K562 (cell line): ENCODE data around the gene UBE2O. TPM values are rescaled to one million over a fixed set of nuclear protein-coding genes. Genes with fewer than 3 reads are reported as not detected.
A peak's percentile ranks its signal among the peaks of the same experiment; 100 is the strongest.

Experiments
- ATAC-seq: fragments of 200-7000 bp; cut with Tn5 transposase; 3 replicates; pipeline ENCODE4 v1.9.1; 2020; ENCODE audit warnings: moderate library complexity
- BruUV-seq: library from RNA; stranded (reverse); fragments of 400-500 nt; replicated peaks from 2 replicates; lab custom pipeline; 2021; lab: Mats Ljungman, UMichigan
- CTCF ChIA-PET: fragments of 300-600 bp; formaldehyde crosslinking; extraction: SDS; loops from one replicate; lab custom pipeline; 2021; ENCODE audit warnings: low intra/inter-chr PET ratio; lab: Yijun Ruan, JAX
- POLR2A ChIA-PET: fragments of 300-600, 350-650 bp; sonication (Branson Sonifier 250); formaldehyde crosslinking; extraction: SDS; loops from one replicate; lab custom pipeline; 2021; ENCODE audit warnings: antibody characterized with exemption, inconsistent platforms; lab: Yijun Ruan, JAX
- DNase-seq, 4 experiments: peaks; one replicate each; pipeline versions ENCODE4 v3.0.0 to v3.0.0-alpha.2; 2011 to 2018; ENCODE audit warnings: low spot score in 3 of 4, mixed read lengths in 3 of 4; ENCODE audit errors: extremely low read depth in 1 of 4
- FAIRE-seq: peaks from 2 replicates; lab custom pipeline; 2011; peaks lifted over from hg19 to GRCh38; lab: Jason Lieb, UNC
- H2AFZ ChIP-seq: 2 replicates; pipeline ENCODE4 v1.6.0; 2011; ENCODE audit warnings: low read depth, low read length, control low read depth, inconsistent platforms
- H3K27ac ChIP-seq: fragments of 200-600 bp; 3 replicates; pipeline ENCODE4 v1.8.0; 2011; ENCODE audit warnings: low read depth, mild to moderate bottlenecking, control low read depth, inconsistent platforms, low read length, moderate library complexity, mixed read lengths; ENCODE audit errors: extremely low read depth
- H3K27me3 ChIP-seq, 2 experiments: fragments of 300-600 bp in 1 of 2; 2 replicates in 1 of 2; 3 replicates in 1 of 2; pipeline versions ENCODE4 v1.6.0 to v1.8.0; 2011; ENCODE audit warnings: inconsistent platforms in 2 of 2, low read length in 2 of 2, mild to moderate bottlenecking in 1 of 2, mixed read lengths in 1 of 2, moderate library complexity in 1 of 2; ENCODE audit not compliant: control insufficient read depth in 2 of 2, insufficient read depth in 2 of 2
- H3K36me3 ChIP-seq: fragments of 300-600 bp; 3 replicates; pipeline ENCODE4 v1.8.0; 2011; ENCODE audit warnings: mild to moderate bottlenecking, low read length, inconsistent platforms; ENCODE audit not compliant: control insufficient read depth, insufficient read depth
- H3K4me1 ChIP-seq, 2 experiments: fragments of 200-600 bp in 1 of 2; replicated peaks in 1 of 2; 2 replicates in 1 of 2; 3 replicates in 1 of 2; pipeline versions ENCODE4 v1.5.1 to v1.8.0; 2011; ENCODE audit warnings: inconsistent platforms in 2 of 2, low read length in 2 of 2, mild to moderate bottlenecking in 1 of 2, mixed read lengths in 1 of 2, moderate library complexity in 1 of 2; ENCODE audit not compliant: control insufficient read depth in 2 of 2, insufficient read depth in 2 of 2
- H3K4me2 ChIP-seq: 2 replicates; pipeline ENCODE4 v1.6.1; 2011; ENCODE audit warnings: low read length, control low read depth, inconsistent platforms, mixed read lengths; ENCODE audit not compliant: insufficient read depth
- H3K4me3 ChIP-seq: fragments of 200-600 bp; sonication (generic), shearing (Covaris generic); 2 replicates; pipeline ENCODE4 v1.5.1; 2016; ENCODE audit warnings: control low read depth, inconsistent platforms
- H3K79me2 ChIP-seq: fragments of 200-600 bp; 3 replicates; pipeline ENCODE4 v1.8.0; 2011; ENCODE audit warnings: low read length, inconsistent platforms; ENCODE audit not compliant: control insufficient read depth, insufficient read depth
- H3K9ac ChIP-seq, 2 experiments: 2 replicates each; pipeline versions ENCODE4 v1.6.0 to v1.6.1; 2011; ENCODE audit warnings: low read depth in 2 of 2, low read length in 2 of 2, control low read depth in 1 of 2, inconsistent platforms in 1 of 2, mild to moderate bottlenecking in 1 of 2, mixed read lengths in 1 of 2; ENCODE audit not compliant: insufficient read depth in 1 of 2
- H3K9me1 ChIP-seq: one replicate; pipeline ENCODE4 v1.6.0; 2011; ENCODE audit warnings: inconsistent platforms, mild to moderate bottlenecking, low read length, moderate library complexity; ENCODE audit not compliant: control insufficient read depth, insufficient read depth
- H3K9me3 ChIP-seq: replicated peaks from 2 replicates; pipeline ENCODE4 v1.5.1; 2011; ENCODE audit warnings: low read depth, low read length, inconsistent platforms; ENCODE audit not compliant: control insufficient read depth, insufficient read depth
- H4K20me1 ChIP-seq: replicated peaks from 2 replicates; pipeline ENCODE4 v1.6.1; 2011; ENCODE audit warnings: low read length, inconsistent platforms, mixed read lengths; ENCODE audit not compliant: control insufficient read depth, insufficient read depth
- FOXA1 ChIP-seq: fragments of 450-650 bp; IDR thresholded peaks from 2 replicates; pipeline ENCODE4 v1.6.1; 2016; ENCODE audit warnings: mild to moderate bottlenecking, borderline replicate concordance
- OTX1 ChIP-seq: fragments of 450-650 bp; formaldehyde crosslinking; IDR thresholded peaks from 2 replicates; pipeline ENCODE4 v1.4.0; 2022; ENCODE audit warnings: mild to moderate bottlenecking
- POLR2G ChIP-seq: fragments of 200-400 bp; formaldehyde crosslinking; IDR thresholded peaks from 2 replicates; pipeline ENCODE4 v1.6.1; 2017; ENCODE audit warnings: low read depth, mild to moderate bottlenecking, antibody characterized with exemption, low read length, moderate library complexity
- RBFOX2 ChIP-seq: fragments of 200-400 bp; formaldehyde crosslinking; IDR thresholded peaks from 2 replicates; pipeline ENCODE4 v1.6.1; 2017; ENCODE audit warnings: low read depth, mild to moderate bottlenecking, low read length, moderate library complexity
- RBM14 ChIP-seq: fragments of 200-400 bp; formaldehyde crosslinking; IDR thresholded peaks from 2 replicates; pipeline ENCODE4 v1.6.1; 2018; ENCODE audit warnings: low read depth, mild to moderate bottlenecking, low read length, moderate library complexity, borderline replicate concordance; ENCODE audit not compliant: insufficient read depth
- SRF ChIP-seq, 2 experiments: fragments of 250-450, 450-650 bp in 1 of 2; sonication (Bioruptor Pico) in 1 of 2; sonication (generic) in 1 of 2; formaldehyde crosslinking; IDR thresholded peaks; 2 replicates each; pipeline versions ENCODE4 v1.5.0 to v1.5.1; 2020 to 2022; ENCODE audit warnings: mild to moderate bottlenecking in 1 of 2, missing genetic modification reagents in 1 of 2
- ZNF134 ChIP-seq: fragments of 250-450 bp; sonication (Bioruptor Pico); conservative IDR thresholded peaks from 2 replicates; pipeline ENCODE4 v1.4.0; 2020
- ZNF408 ChIP-seq: fragments of 250-450 bp; sonication (Bioruptor Pico); IDR thresholded peaks from 2 replicates; pipeline ENCODE4 v1.4.0; 2020; ENCODE audit warnings: low read depth, mild to moderate bottlenecking, moderate library complexity
- ZNF778 ChIP-seq: fragments of 450-650 bp; formaldehyde crosslinking; IDR thresholded peaks from 2 replicates; pipeline ENCODE4 v1.4.0; 2020; ENCODE audit warnings: mild to moderate bottlenecking, moderate library complexity
- WGBS: fragments of 100-300 bp; shearing (Covaris generic); methylation state at CpG from one replicate; pipeline ENCODE4 v1.1.6; 2016; ENCODE audit warnings: low coverage, mixed read lengths; ENCODE audit not compliant: insufficient coverage; ENCODE audit errors: missing lambda C conversion rate; 5-methylcytosine and 5-hydroxymethylcytosine counted together
- in situ Hi-C: fragments of 300-500 bp; cut with MboI; formaldehyde crosslinking; loops from 4 replicates; pipeline ENCODE4 v1.15.0; 2018; ENCODE audit warnings: inconsistent platforms, mixed read lengths
- intact Hi-C: fragments of 100-400 bp; cut with micrococcal nuclease; formaldehyde crosslinking; loops from 2 replicates; pipeline ENCODE4 v1.14.2; 2022
- polyA plus RNA-seq, 8 experiments: library from polyadenylated mRNA; depleted of rRNA in 4 of 8; stranded (reverse) in 5 of 8; unstranded in 3 of 8; fragments of >200 nt; fragmentation: Nextera tagmentation in 2 of 8; fragmentation: Illumina TruSeq in 1 of 8; extraction: Ambion mirVana in 2 of 8; extraction: Trizol in 1 of 8; gene quantifications; 2 replicates each; pipeline versions ENCODE4 v1.2.1 to v1.2.3, GENCODE V29; 2011 to 2014; ENCODE audit warnings: inconsistent platforms in 1 of 8, missing spikeins in 1 of 8
- total RNA-seq, 7 experiments: library from RNA; depleted of rRNA in 6 of 7; stranded (reverse); fragments of >200 nt in 6 of 7; fragmentation: Illumina TruSeq in 2 of 7; extraction: Trizol in 2 of 7; gene quantifications; 2 replicates each; pipeline versions ENCODE4 v1.2.1 to v1.2.3, GENCODE V29; 2011 to 2021; ENCODE audit warnings: low replicate concordance in 1 of 7

UBE2O gene
- total and polyA plus RNA-seq, 9 of the 15 experiments (the other 6 are each of a cell fraction or from before 2014, with no cell fraction given) = 1.6 to 39.7 (median 13.3) TPM

DNA sequence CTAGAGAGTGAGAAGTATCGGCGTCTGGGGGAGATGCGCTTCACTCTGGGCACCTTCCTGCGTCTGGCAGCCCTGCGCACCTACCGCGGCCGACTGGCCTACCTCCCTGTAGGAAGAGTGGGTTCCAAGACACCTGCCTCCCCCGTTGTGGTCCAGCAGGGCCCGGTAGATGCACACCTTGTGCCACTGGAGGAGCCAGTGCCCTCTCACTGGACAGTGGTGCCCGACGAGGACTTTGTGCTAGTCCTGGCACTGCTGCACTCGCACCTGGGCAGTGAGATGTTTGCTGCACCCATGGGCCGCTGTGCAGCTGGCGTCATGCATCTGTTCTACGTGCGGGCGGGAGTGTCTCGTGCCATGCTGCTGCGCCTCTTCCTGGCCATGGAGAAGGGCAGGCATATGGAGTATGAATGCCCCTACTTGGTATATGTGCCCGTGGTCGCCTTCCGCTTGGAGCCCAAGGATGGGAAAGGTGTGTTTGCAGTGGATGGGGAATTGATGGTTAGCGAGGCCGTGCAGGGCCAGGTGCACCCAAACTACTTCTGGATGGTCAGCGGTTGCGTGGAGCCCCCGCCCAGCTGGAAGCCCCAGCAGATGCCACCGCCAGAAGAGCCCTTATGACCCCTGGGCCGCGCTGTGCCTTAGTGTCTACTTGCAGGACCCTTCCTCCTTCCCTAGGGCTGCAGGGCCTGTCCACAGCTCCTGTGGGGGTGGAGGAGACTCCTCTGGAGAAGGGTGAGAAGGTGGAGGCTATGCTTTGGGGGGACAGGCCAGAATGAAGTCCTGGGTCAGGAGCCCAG lies 65.8 kb downstream of the UBE2O start:
- WGBS = 97% methylated on average over 28 of the region's 31 CpGs
- POLR2A ChIA-PET = interaction anchor here (0.5 to 3.1 kb wide), 5 partner anchors 10 to 122 kb away, joined by 3 to 15 read pairs (median 8); partner anchors contain the start of gene UBALD2
- Histone ChIP-seq H3K36me3 (peaks cover 51% of the 10 kb centered on the region; the same call in 2 of the 3 replicates), H3K9me3 (no peaks in the 10 kb centered on the region), H3K4me3 (no peak overlapping the region), H2AFZ (no peak overlapping the region), H3K27me3 (no peaks in the 10 kb centered on the region), H4K20me1 (no peaks in the 10 kb centered on the region), H3K4me1 (peaks cover 14 to 63% of the 10 kb centered on the region in 2 experiments), H3K9ac (peak overlapping the region in 1 of 2 experiments; percentile 96; a peak in 2 of 4 replicates), H3K4me2 (peak overlapping the region; percentile 88; the same call in 1 of the 2 replicates)
- DNase-seq = peak in 1 of 4 experiments; percentile 21
- FAIRE-seq = no peak
- ATAC-seq = no peak
- no TSS peak for BruUV-seq
- intact Hi-C loops = no loop called here
- in situ Hi-C loops = no loop called here
- TF ChIP-seq POLR2G (peak; percentile 74), ZNF778 (no peak), ZNF134 (no peak), RBM14 (0 out of 2 replicates have a peak, but pooled peaks have one; percentile 15), FOXA1 (no peak), RBFOX2 (peak; percentile 37; the same call in 1 of the 2 replicates), ZNF408 (CRISPR knock-in tag) (no peak), SRF (CRISPR knock-in tag; IDR thresholded peaks at IDR 0.05) (no peak), OTX1 (CRISPR knock-in tag) (no peak)
- TF ChIP-seq, all 486 proteins: peak for 3
- no peak overlapping the region for H3K27ac ChIP-seq
- CTCF ChIA-PET = interaction anchor here (0.6 to 0.7 kb wide), 2 partner anchors 11 to 83 kb away, joined by 3 read pairs; no protein-coding TSS in a partner anchor
- H3K79me2 ChIP-seq = peaks cover 37% of the 10 kb centered on the region
- H3K9me1 ChIP-seq = no peaks in the 10 kb centered on the region
